ENCODE measurements around the gene FBP2.

The FBP2 gene

DNA sequence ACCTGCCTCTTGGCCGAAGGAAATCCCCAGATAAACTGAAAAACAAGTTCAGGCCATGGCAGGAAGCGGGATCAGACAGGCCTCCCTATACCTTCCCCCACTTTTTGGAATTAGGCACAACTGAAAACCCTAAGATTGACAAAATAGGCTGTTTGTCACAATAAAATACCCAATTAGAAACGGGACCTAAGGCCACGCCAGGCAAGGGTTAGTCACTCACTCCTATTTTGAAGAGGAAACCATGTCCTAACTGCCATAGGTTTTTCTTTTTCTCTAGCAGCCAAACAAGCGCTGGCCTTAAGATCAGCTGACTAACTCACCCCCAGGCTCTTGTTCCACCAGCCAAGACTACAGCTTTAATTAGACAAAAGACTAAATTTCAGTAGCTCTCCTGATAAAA, 11.9 kb downstream of the FBP2 start:
- TF ChIP-seq, protein P1, sequence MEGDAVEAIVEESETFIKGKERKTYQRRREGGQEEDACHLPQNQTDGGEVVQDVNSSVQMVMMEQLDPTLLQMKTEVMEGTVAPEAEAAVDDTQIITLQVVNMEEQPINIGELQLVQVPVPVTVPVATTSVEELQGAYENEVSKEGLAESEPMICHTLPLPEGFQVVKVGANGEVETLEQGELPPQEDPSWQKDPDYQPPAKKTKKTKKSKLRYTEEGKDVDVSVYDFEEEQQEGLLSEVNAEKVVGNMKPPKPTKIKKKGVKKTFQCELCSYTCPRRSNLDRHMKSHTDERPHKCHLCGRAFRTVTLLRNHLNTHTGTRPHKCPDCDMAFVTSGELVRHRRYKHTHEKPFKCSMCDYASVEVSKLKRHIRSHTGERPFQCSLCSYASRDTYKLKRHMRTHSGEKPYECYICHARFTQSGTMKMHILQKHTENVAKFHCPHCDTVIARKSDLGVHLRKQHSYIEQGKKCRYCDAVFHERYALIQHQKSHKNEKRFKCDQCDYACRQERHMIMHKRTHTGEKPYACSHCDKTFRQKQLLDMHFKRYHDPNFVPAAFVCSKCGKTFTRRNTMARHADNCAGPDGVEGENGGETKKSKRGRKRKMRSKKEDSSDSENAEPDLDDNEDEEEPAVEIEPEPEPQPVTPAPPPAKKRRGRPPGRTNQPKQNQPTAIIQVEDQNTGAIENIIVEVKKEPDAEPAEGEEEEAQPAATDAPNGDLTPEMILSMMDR (conservative IDR thresholded peaks at IDR 0.05; ENCODE audit: low read depth, low read length): no peak

DNA sequence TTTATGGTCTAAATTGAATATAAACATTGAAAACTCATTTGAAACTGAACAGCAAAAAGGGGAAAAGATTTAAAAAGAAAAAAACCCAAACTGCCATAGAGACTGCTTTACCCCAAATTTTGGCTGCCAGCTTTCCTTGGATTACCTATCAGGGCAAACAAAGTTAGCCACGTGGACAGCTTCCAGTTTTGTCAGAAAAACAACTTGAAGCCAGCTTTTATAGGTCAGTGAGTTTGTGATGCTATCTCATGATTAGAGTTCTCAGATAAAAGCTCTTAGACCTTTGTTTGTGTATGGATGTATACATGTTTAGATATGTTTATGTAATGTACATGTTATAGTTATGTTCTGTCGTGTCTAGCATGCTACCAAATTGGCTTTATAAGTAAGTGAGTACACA, 16.1 kb downstream of the FBP2 start:
- no peak for DNase-seq (ENCODE audit: low read depth)

More for the DNA sequence above, 11.9 kb downstream of the FBP2 start:
- DNase-seq (ENCODE audit: low read depth): no peak
- no peak overlapping the region for H3K4me3 ChIP-seq (ENCODE audit: low read depth, low read length)

DNA sequence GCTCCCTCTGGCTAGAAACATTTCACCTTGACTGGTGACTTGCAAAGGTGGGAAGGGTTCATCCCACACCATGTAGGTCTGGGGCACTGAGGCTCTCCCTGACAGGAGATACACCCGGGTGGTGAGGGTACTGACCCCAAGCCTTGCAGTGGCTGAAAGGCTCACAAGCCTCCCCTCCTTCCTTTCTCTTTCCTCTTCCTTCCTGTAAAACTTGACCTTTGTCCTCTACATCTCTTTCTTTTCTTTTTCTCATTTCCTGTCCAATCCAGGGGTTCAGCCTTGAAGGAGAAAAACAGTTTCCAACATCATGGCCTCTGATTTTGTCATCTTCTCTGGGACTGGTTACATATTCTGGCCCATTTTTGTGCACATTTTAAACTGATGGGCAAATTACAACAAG, 16.6 kb downstream of the FBP2 start:
- no peak overlapping the region for H3K4me3 ChIP-seq (ENCODE audit: low read depth, low read length)
- DNase-seq (ENCODE audit: low read depth): no peak
- TF ChIP-seq, protein P1 (conservative IDR thresholded peaks at IDR 0.05; ENCODE audit: low read depth, low read length): no peak

More for the DNA sequence above, 16.1 kb downstream of the FBP2 start:
- no peak overlapping the region for H3K4me3 ChIP-seq (ENCODE audit: low read depth, low read length)
- TF ChIP-seq, protein P1 (conservative IDR thresholded peaks at IDR 0.05; ENCODE audit: low read depth, low read length): no peak

DNA sequence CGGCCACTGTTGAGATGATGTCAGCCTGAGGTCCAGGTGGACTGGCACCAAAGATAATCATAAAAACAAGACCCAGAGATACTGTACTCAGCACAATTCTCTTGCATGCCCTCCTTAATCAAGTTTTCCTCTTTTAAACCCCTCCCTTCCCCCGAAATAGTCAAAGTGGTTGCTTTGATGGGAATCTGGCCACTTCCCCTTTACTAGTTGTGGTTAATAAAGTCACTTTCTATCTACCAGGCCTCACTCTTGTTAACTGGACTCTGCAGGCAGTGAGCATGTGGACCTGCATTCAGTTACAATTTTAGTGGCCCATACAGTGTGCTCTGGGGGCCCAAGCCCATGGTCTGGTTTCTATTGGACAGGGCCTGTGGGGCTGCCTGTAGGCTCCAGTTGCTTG, 17.5 kb downstream of the FBP2 start:
- TF ChIP-seq, protein P1 (conservative IDR thresholded peaks at IDR 0.05; ENCODE audit: low read depth, low read length): no peak
- H3K4me3 ChIP-seq (ENCODE audit: low read depth, low read length): no peak overlapping the region
- DNase-seq (ENCODE audit: low read depth): no peak

DNA sequence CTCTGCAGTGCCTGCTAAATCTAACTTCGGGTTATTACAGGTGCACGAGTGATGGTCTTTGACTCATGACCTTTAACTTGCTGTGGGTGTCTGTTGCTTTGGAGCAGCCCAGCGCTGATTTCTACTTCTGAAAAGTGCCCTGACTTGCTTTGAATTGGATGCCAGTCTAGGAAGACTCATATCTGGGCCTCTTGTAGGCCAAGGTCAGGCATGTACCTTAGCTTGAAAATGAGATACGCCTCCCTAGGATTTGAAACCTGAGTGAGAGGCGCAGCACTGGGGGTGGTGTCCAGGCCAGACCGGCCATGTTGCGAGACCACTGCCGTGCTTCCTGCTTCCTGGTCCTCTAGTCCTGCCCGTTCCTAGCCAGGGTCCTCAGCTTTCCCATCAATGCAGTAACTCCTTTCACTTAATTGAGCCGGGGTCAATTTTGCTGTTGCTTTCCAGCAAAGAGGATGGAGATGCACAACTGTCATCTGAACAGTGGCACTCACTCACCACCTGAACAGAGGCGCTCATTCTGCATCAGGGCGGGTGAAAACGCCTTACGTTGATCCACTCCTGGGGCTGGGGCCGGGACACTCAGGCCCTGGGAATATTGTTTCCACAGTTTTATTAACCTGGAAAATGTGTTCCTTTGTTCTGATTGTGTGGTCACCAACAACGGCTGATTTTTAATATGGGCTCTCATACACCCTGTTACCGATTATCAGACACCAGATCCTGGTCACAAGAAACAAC, 24.5 kb downstream of the FBP2 start:
- TF ChIP-seq, protein P1 (conservative IDR thresholded peaks at IDR 0.05; ENCODE audit: low read depth, low read length): no peak
- no peak for DNase-seq (ENCODE audit: low read depth)

DNA sequence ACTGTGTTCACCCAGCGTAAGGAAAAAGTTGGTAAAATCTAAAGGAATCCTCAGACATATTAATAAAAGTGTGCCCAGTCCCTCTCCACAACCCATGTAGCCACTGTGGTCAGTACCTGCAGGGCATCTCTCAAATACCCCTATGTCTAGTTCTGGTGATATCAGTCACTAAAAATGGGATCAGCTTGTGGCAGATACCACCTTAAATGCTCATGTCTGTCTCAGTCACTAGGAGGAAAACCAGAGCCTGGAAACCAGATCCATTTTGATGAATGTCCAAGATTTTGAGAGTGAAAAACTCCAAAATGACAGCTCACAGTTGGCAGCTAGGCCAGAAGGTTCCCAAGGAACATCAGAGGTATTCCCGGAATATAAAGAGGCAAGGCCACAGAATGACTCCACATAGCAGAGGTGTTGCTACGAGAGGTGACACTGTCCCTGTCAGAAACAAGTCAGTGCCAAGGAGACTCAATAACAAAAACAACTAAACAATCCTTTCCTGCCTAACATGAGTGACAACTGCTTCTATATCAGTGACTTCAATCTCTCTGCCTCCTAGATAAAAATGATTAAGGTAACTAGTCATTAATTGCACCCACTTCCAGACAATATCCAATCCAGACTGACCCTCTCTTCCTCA, 25.3 kb downstream of the FBP2 start:
- no peak overlapping the region for H3K4me3 ChIP-seq (ENCODE audit: low read depth, low read length)
- no peak for DNase-seq (ENCODE audit: low read depth)
- TF ChIP-seq, protein P1 (conservative IDR thresholded peaks at IDR 0.05; ENCODE audit: low read depth, low read length): no peak

More for the DNA sequence above, 24.5 kb downstream of the FBP2 start:
- no peak overlapping the region for H3K4me3 ChIP-seq (ENCODE audit: low read depth, low read length)

Measured in choroid plexus epithelial cell (primary cell).